Hepatocyte (in vitro differentiated cells): Measurements from ENCODE around the gene FFAR3. TPM values are rescaled to one million over a fixed set of nuclear protein-coding genes. Genes with fewer than 3 reads are reported as not detected.

ENCODE experiments used
- DNase-seq: peaks from one replicate; pipeline ENCODE4 v3.0.0-alpha.2; 2016; ENCODE audit warnings: low spot score
- H2AFZ ChIP-seq: fragments of 200-600 bp; sonication (generic); 2 replicates; pipeline ENCODE4 v1.6.0; 2016; ENCODE audit warnings: antibody characterized with exemption, mild to moderate bottlenecking
- H3K27ac ChIP-seq: fragments of 200-600 bp; sonication (generic); 2 replicates; pipeline ENCODE4 v1.5.1; 2016; ENCODE audit warnings: mild to moderate bottlenecking
- H3K27me3 ChIP-seq: fragments of 200-600 bp; sonication (generic); 2 replicates; pipeline ENCODE4 v1.6.1; 2016
- H3K36me3 ChIP-seq: fragments of 200-600 bp; sonication (generic); replicated peaks from 2 replicates; pipeline ENCODE4 v1.5.1; 2016; ENCODE audit warnings: low read depth; ENCODE audit not compliant: insufficient read depth
- H3K4me1 ChIP-seq: fragments of 200-600 bp; sonication (generic); 2 replicates; pipeline ENCODE4 v1.5.1; 2016; ENCODE audit warnings: mild to moderate bottlenecking, moderate library complexity; ENCODE audit not compliant: insufficient read depth
- H3K4me2 ChIP-seq: fragments of 200-600 bp; sonication (generic); 2 replicates; pipeline ENCODE4 v1.6.0; 2016
- H3K4me3 ChIP-seq: fragments of 200-600 bp; sonication (generic); 2 replicates; pipeline ENCODE4 v1.5.1; 2016; ENCODE audit warnings: mild to moderate bottlenecking
- H3K79me2 ChIP-seq: fragments of 200-600 bp; sonication (generic); 2 replicates; pipeline ENCODE4 v1.6.0; 2017; ENCODE audit warnings: mild to moderate bottlenecking
- H3K9me2 ChIP-seq: fragments of 200-600 bp; sonication (generic); replicated peaks from 2 replicates; pipeline ENCODE4 v1.6.0; 2017; ENCODE audit warnings: mild to moderate bottlenecking; ENCODE audit not compliant: insufficient read depth
- H3K9me3 ChIP-seq: fragments of 200-600 bp; sonication (generic); 2 replicates; pipeline ENCODE4 v1.5.1; 2016; ENCODE audit warnings: low read depth, mild to moderate bottlenecking
- H4K20me1 ChIP-seq: fragments of 200-600 bp; sonication (generic); 2 replicates; pipeline ENCODE4 v1.6.0; 2016; ENCODE audit warnings: mild to moderate bottlenecking; ENCODE audit not compliant: insufficient read depth, poor library complexity, severe bottlenecking
- CTCF ChIP-seq: fragments of 200-600 bp; sonication (generic); IDR thresholded peaks from 2 replicates; pipeline ENCODE4 v1.5.1; 2016; ENCODE audit warnings: antibody characterized with exemption, mild to moderate bottlenecking; ENCODE audit not compliant: poor library complexity
- EZH2 ChIP-seq: fragments of 200-600 bp; sonication (generic); IDR thresholded peaks from 2 replicates; pipeline ENCODE4 v1.6.1; 2016; ENCODE audit warnings: antibody characterized with exemption, mild to moderate bottlenecking, borderline replicate concordance
- EZH2phosphoT487 ChIP-seq: fragments of 200-600 bp; sonication (generic); IDR thresholded peaks from one replicate; pipeline ENCODE4 v1.6.1; 2018; ENCODE audit warnings: antibody characterized with exemption, mild to moderate bottlenecking, low read depth, moderate library complexity; ENCODE audit not compliant: unreplicated experiment, severe bottlenecking
- WGBS: methylation state at CpG from one replicate; pipeline ENCODE4 v1.1.6; 2016; ENCODE audit warnings: low lambda C conversion rate; ENCODE audit errors: missing lambda C conversion rate; 5-methylcytosine and 5-hydroxymethylcytosine counted together
- polyA plus RNA-seq: library from polyadenylated mRNA; unstranded; fragments of >200 nt; fragmentation: Nextera tagmentation; extraction: Ambion mirVana; gene quantifications from 2 replicates; pipeline ENCODE4 v1.2.1, GENCODE V29; 2016
- total RNA-seq: library from RNA; depleted of rRNA; stranded (reverse); fragments of >200 nt; gene quantifications from 2 replicates; pipeline ENCODE4 v1.2.3, GENCODE V29; 2014

Gene FFAR3
- total RNA-seq (0.80 and 1.6 TPM in 2 replicates), polyA plus RNA-seq (2.4 TPM in 1 of 2 replicates, not detected in the other)

GRCh38 chr19:35357867-35358573 lies at the start of gene FFAR3:
FFAR3 (plus strand) TSS chr19:35358460; CDS start chr19:35358891, 431 bp downstream.
- no peak within 1 kb of the TSS for H2AFZ ChIP-seq
- H3K4me3 ChIP-seq, result no peak within 1 kb of the TSS
- no peak within 1 kb of the TSS for H3K27ac ChIP-seq
- no peak within 1 kb of the TSS for H3K4me2 ChIP-seq
- H4K20me1 ChIP-seq, result no peaks in the 10 kb centered on the region
- 73% methylated on average over 18 of the region's 18 CpGs for WGBS
- DNase-seq, result no peak
- no peaks in the 10 kb centered on the region for H3K9me2 ChIP-seq
- H3K79me2 ChIP-seq, result no peaks in the 10 kb centered on the region
- no peaks in the 10 kb centered on the region for H3K27me3 ChIP-seq
- H3K36me3 ChIP-seq, result no peaks in the 10 kb centered on the region
- TF ChIP-seq EZH2phosphoT487, result no peak
- no peak for TF ChIP-seq EZH2
- no peak for TF ChIP-seq CTCF
- H3K9me3 ChIP-seq, result no peaks in the 10 kb centered on the region
- peaks cover 5% of the 10 kb centered on the region for H3K4me1 ChIP-seq

- Histone ChIP-seq H3K27ac (peak overlapping the region; percentile 69), H4K20me1 (no peaks in the 10 kb centered on the region), H3K36me3 (no peaks in the 10 kb centered on the region), H3K4me1 (peaks cover 27% of the 10 kb centered on the region), H2AFZ (no peak overlapping the region), H3K27me3 (no peaks in the 10 kb centered on the region), H3K4me3 (no peak overlapping the region), H3K79me2 (no peaks in the 10 kb centered on the region), H3K4me2 (peak overlapping the region; percentile 59), H3K9me3 (no peaks in the 10 kb centered on the region), H3K9me2 (no peaks in the 10 kb centered on the region)
- WGBS, result 77% methylated on average over 7 of the region's 7 CpGs
- DNase-seq, result no peak
- TF ChIP-seq EZH2 (no peak), EZH2phosphoT487 (no peak)
Observed at GRCh38 chr19:35308910-35309309, 49.4 kb upstream of the FFAR3 start.

- H4K20me1 ChIP-seq, result no peaks in the 10 kb centered on the region
Observed at GRCh38 chr19:35309481-35310279, 48.6 kb upstream of the FFAR3 start.

More at GRCh38 chr19:35309481-35310279, 48.6 kb upstream of the FFAR3 start:
- no peak overlapping the region for H2AFZ ChIP-seq
- no peaks in the 10 kb centered on the region for H3K36me3 ChIP-seq
- TF ChIP-seq EZH2phosphoT487 (no peak), CTCF (no peak), EZH2 (no peak)
- no peak overlapping the region for H3K4me3 ChIP-seq
- H3K9me2 ChIP-seq, result no peaks in the 10 kb centered on the region
- H3K9me3 ChIP-seq, result no peaks in the 10 kb centered on the region
- H3K27me3 ChIP-seq, result no peaks in the 10 kb centered on the region
- H3K4me2 ChIP-seq, result peak overlapping the region; percentile 59
- H3K4me1 ChIP-seq, result peaks cover 27% of the 10 kb centered on the region
- WGBS, result 54% methylated on average over 29 of the region's 47 CpGs
- peak; percentile 74 for DNase-seq
- H3K27ac ChIP-seq, result peak overlapping the region; percentile 69
- H3K79me2 ChIP-seq, result no peaks in the 10 kb centered on the region
